OCI-LY3 (cell line): Measurements from ENCODE around the gene EFEMP1.

ENCODE experiments used
- H2AFZ ChIP-seq: fragments of 200-600, 300-600 bp; shearing (Covaris generic); 2 replicates; pipeline ENCODE4 v1.6.0; 2014; ENCODE audit warnings: antibody characterized with exemption, low read depth, low read length
- H3K27ac ChIP-seq: fragments of 200-600, 300-600 bp; sonication (generic); 2 replicates; pipeline ENCODE4 v1.5.1; 2014; ENCODE audit warnings: mild to moderate bottlenecking, low read length, moderate library complexity, mixed read lengths
- H3K27me3 ChIP-seq: fragments of 200-600, 300-600 bp; sonication (generic); 2 replicates; pipeline ENCODE4 v1.6.1; 2014; ENCODE audit warnings: low read depth, low read length, mixed read lengths
- H3K36me3 ChIP-seq: fragments of 200-600, 300-600 bp; sonication (generic); replicated peaks from 2 replicates; pipeline ENCODE3; 2014; ENCODE audit warnings: low read depth, low read length, mixed read lengths
- H3K4me1 ChIP-seq: fragments of 300-600, 200-600 bp; sonication (generic); 2 replicates; pipeline ENCODE4 v1.6.1; 2014; ENCODE audit warnings: low read length, mixed read lengths
- H3K4me2 ChIP-seq: fragments of 200-600, 300-600 bp; sonication (generic); 2 replicates; pipeline ENCODE4 v1.6.1; 2014; ENCODE audit warnings: low read length, mixed read lengths
- H3K4me3 ChIP-seq: fragments of 300-600, 200-600 bp; sonication (generic); 2 replicates; pipeline ENCODE4 v1.5.1; 2014; ENCODE audit warnings: antibody characterized with exemption, mild to moderate bottlenecking, low read length, moderate library complexity
- H3K79me2 ChIP-seq: fragments of 300-600, 200-600 bp; shearing (Covaris generic); 2 replicates; pipeline ENCODE4 v1.6.1; 2014; ENCODE audit warnings: mild to moderate bottlenecking, low read length, mixed read lengths
- H3K9ac ChIP-seq: fragments of 300-600, 200-600 bp; shearing (Covaris generic); 2 replicates; pipeline ENCODE4 v1.6.0; 2014; ENCODE audit warnings: mild to moderate bottlenecking, low read length, moderate library complexity
- H3K9me3 ChIP-seq: fragments of 200-600, 300-600 bp; shearing (Covaris generic); 2 replicates; pipeline ENCODE4 v1.6.1; 2014; ENCODE audit warnings: low read length, mixed read lengths; ENCODE audit not compliant: insufficient read depth
- H4K20me1 ChIP-seq: fragments of 200-600, 300-600 bp; sonication (generic); 2 replicates; pipeline ENCODE4 v1.6.1; 2016; ENCODE audit warnings: low read length, mixed read lengths; ENCODE audit not compliant: insufficient read depth
- EZH2phosphoT487 ChIP-seq: fragments of 200-600 bp; shearing (Covaris generic); IDR thresholded peaks from 2 replicates; pipeline ENCODE4 v1.6.1; 2018; ENCODE audit warnings: antibody characterized with exemption, mixed run types, low read depth
- TF ChIP-seq, protein P1 (sequence below): fragments of 200-600, 300-600 bp; sonication (generic); IDR thresholded peaks from 2 replicates; pipeline ENCODE4 v1.5.1; 2014; ENCODE audit warnings: antibody characterized with exemption, low read length, low read depth

Gene EFEMP1

DNA sequence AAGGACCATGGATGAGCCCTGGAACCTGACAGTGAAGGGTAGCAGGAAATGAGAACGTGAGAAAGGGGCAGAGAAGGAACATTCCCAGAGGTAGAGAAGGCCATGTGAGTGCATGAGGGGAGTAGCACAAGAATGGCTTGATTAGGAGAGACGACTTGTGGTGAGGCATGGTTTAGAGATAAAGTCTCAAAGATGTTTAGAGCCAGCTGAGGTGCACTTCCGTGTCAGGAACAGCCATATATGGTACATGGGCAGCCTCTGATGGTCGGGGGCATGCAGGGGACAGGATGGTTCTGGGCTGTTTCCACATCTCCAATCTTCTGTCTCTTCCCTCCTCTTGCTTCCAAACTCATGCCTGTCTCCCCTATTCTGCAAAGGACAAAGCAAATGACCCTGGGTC, 28.8 kb upstream of the EFEMP1 start:
- H3K9me3 ChIP-seq = no peaks in the 10 kb centered on the region
- no peaks in the 10 kb centered on the region for H3K79me2 ChIP-seq
- H3K4me1 ChIP-seq = no peaks in the 10 kb centered on the region
- H3K36me3 ChIP-seq = no peaks in the 10 kb centered on the region
- no peaks in the 10 kb centered on the region for H4K20me1 ChIP-seq
- no peak overlapping the region for H3K27ac ChIP-seq
- H3K9ac ChIP-seq = no peak overlapping the region
- H3K4me2 ChIP-seq = peak overlapping the region; percentile 15
- TF ChIP-seq, protein P1, sequence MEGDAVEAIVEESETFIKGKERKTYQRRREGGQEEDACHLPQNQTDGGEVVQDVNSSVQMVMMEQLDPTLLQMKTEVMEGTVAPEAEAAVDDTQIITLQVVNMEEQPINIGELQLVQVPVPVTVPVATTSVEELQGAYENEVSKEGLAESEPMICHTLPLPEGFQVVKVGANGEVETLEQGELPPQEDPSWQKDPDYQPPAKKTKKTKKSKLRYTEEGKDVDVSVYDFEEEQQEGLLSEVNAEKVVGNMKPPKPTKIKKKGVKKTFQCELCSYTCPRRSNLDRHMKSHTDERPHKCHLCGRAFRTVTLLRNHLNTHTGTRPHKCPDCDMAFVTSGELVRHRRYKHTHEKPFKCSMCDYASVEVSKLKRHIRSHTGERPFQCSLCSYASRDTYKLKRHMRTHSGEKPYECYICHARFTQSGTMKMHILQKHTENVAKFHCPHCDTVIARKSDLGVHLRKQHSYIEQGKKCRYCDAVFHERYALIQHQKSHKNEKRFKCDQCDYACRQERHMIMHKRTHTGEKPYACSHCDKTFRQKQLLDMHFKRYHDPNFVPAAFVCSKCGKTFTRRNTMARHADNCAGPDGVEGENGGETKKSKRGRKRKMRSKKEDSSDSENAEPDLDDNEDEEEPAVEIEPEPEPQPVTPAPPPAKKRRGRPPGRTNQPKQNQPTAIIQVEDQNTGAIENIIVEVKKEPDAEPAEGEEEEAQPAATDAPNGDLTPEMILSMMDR = peak; percentile 20; the same call in 1 of the 2 replicates
- no peak for TF ChIP-seq EZH2phosphoT487
- H2AFZ ChIP-seq = peak overlapping the region; percentile 51
- no peak overlapping the region for H3K4me3 ChIP-seq
- H3K27me3 ChIP-seq = no peaks in the 10 kb centered on the region

DNA sequence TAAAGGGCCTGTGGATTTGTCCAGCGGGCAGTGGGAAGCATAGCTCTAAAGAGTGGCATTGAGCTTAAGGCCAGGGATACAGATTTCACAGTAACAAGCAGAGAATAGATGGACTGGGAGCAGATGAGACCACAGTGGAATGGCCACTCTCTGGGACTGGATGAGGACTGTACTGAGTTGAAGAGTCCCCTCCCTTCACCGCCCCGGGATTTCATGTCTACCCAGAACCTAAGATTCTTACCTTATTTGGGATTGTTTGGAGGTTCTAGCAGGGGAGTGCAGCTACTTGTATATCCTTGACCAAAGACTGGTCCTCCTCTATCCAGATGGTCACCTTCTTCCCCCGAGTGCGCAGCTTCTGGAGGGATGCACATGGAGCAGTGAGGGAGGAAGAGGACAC, 28.0 kb upstream of the EFEMP1 start:
- Histone ChIP-seq H3K4me2 (no peak overlapping the region), H2AFZ (no peak overlapping the region), H3K27me3 (no peaks in the 10 kb centered on the region), H3K9me3 (no peaks in the 10 kb centered on the region), H3K79me2 (no peaks in the 10 kb centered on the region), H4K20me1 (no peaks in the 10 kb centered on the region), H3K36me3 (no peaks in the 10 kb centered on the region), H3K4me1 (no peaks in the 10 kb centered on the region), H3K4me3 (no peak overlapping the region), H3K27ac (no peak overlapping the region), H3K9ac (no peak overlapping the region)
- TF ChIP-seq, protein P1 = no peak
- no peak for TF ChIP-seq EZH2phosphoT487

DNA sequence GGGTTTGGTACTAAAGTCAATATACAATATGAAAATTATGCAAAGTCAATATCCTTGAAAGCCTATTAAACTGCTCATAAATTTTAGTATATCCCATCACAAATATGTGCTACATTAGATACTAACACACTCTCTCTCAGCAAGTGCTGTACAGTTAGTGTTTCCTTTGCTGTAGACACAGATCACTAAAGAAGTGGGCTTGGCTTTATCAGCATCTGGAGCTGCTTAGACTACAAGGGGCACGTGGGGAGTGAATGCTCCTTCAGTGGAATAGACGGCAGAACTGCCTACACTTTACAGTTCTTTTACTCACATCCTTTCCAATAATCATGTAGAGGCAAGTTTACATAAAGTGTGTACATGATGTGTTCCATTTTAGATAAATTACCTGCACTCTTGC, 26.0 kb upstream of the EFEMP1 start:
- H3K9ac ChIP-seq = no peak overlapping the region
- H3K4me1 ChIP-seq = no peaks in the 10 kb centered on the region
- H3K27me3 ChIP-seq = no peaks in the 10 kb centered on the region
- H4K20me1 ChIP-seq = no peaks in the 10 kb centered on the region
- H3K4me3 ChIP-seq = no peak overlapping the region
- 0 out of 2 replicates have a peak overlapping the region, but pooled peaks have one; percentile 29 for H2AFZ ChIP-seq
- H3K9me3 ChIP-seq = no peaks in the 10 kb centered on the region
- H3K4me2 ChIP-seq = no peak overlapping the region
- no peaks in the 10 kb centered on the region for H3K79me2 ChIP-seq
- no peak overlapping the region for H3K27ac ChIP-seq
- TF ChIP-seq EZH2phosphoT487 = no peak
- TF ChIP-seq, protein P1 = no peak
- H3K36me3 ChIP-seq = no peaks in the 10 kb centered on the region

DNA sequence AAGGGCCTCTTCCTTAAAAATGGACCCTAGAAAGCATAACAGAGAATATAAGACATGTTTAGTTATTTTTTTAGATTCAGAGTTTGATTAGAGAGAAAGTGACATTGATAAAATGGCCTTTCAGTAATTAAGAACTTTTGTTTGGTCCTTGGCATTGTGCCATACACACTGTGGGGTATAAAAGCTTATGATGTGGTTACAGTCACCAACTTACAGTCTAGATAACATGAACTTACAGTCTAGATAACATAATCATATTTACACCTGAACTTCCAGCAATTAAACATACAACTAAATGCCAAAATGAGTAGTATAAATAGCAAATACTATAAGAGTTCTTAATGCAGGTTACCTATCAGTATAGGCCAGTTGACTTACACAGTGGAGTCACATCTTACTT, 25.6 kb upstream of the EFEMP1 start:
- Histone ChIP-seq H3K4me3 (no peak overlapping the region), H3K9me3 (no peaks in the 10 kb centered on the region), H3K4me1 (no peaks in the 10 kb centered on the region), H3K4me2 (no peak overlapping the region), H3K36me3 (no peaks in the 10 kb centered on the region), H4K20me1 (no peaks in the 10 kb centered on the region), H3K27me3 (no peaks in the 10 kb centered on the region), H3K79me2 (no peaks in the 10 kb centered on the region), H2AFZ (no peak overlapping the region), H3K9ac (no peak overlapping the region), H3K27ac (no peak overlapping the region)
- TF ChIP-seq, protein P1 = no peak
- TF ChIP-seq EZH2phosphoT487 = no peak
